NCI-H226 (cell line): ENCODE data around the gene CCDC86.

Source experiments
- DNase-seq: peaks from one replicate; pipeline ENCODE4 v3.0.0-alpha.2; 2015

Gene CCDC86

GRCh38 chr11:60899046-60899936, 57.4 kb downstream of the CCDC86 start:
- peak; percentile 35 for DNase-seq

- DNase-seq: no peak
Observed at GRCh38 chr11:60899977-60900376, 58.1 kb downstream of the CCDC86 start.
